SH-SY5Y (cell line): ENCODE results near the gene SLC39A13.

Experiments used
- GATA2 ChIP-seq: IDR thresholded peaks from 2 replicates; pipeline ENCODE4 v1.6.1; 2011; ENCODE audit warnings: mild to moderate bottlenecking, low read depth, low read length
- GATA3 ChIP-seq: IDR thresholded peaks from 2 replicates; pipeline ENCODE4 v1.6.1; 2011; ENCODE audit warnings: low read depth, mild to moderate bottlenecking, low read length, moderate library complexity

- TF ChIP-seq GATA2 (no peak), GATA3 (no peak)
Measured at GRCh38 chr11:47410370-47411264, 2.2 kb downstream of the SLC39A13 start.
